Loucy (cell line): Measurements from ENCODE around the gene ARRB2.

Experiments
- H2AFZ ChIP-seq: fragments of 200-600 bp; sonication (generic); 2 replicates; pipeline ENCODE4 v1.6.0; 2016; ENCODE audit warnings: antibody characterized with exemption, mild to moderate bottlenecking, low read length, moderate library complexity
- H3F3A ChIP-seq: fragments of 200-600 bp; 2 replicates; pipeline ENCODE4 v1.6.0; 2016; ENCODE audit warnings: antibody characterized with exemption, low read depth, mild to moderate bottlenecking
- H3K27me3 ChIP-seq: fragments of 200-600 bp; sonication (generic); 2 replicates; pipeline ENCODE4 v1.6.1; 2014; ENCODE audit warnings: low read length, mild to moderate bottlenecking; ENCODE audit not compliant: insufficient read depth, poor library complexity, severe bottlenecking
- H3K36me3 ChIP-seq: fragments of 200-600 bp; sonication (generic); 2 replicates; pipeline ENCODE4 v1.6.1; 2016; ENCODE audit warnings: low read length; ENCODE audit not compliant: insufficient read depth
- H3K4me1 ChIP-seq: fragments of 200-600 bp; sonication (generic); 2 replicates; pipeline ENCODE4 v1.5.1; 2014; ENCODE audit warnings: low read length, mild to moderate bottlenecking; ENCODE audit not compliant: insufficient read depth, poor library complexity, severe bottlenecking
- H3K4me2 ChIP-seq: fragments of 200-600 bp; sonication (generic); 2 replicates; pipeline ENCODE4 v1.6.0; 2014; ENCODE audit warnings: antibody characterized with exemption, low read length, low read depth, mild to moderate bottlenecking; ENCODE audit not compliant: poor library complexity, severe bottlenecking
- H3K4me3 ChIP-seq: fragments of 200-600 bp; sonication (generic); 2 replicates; pipeline ENCODE4 v1.5.1; 2014; ENCODE audit warnings: low read length, mild to moderate bottlenecking, mixed read lengths; ENCODE audit not compliant: poor library complexity, severe bottlenecking
- H3K79me2 ChIP-seq: fragments of 200-600 bp; sonication (generic); 2 replicates; pipeline ENCODE4 v1.6.1; 2014; ENCODE audit warnings: low read length; ENCODE audit not compliant: insufficient read depth
- H3K9ac ChIP-seq: fragments of 200-600 bp; sonication (generic); 2 replicates; pipeline ENCODE4 v1.6.0; 2014; ENCODE audit warnings: mild to moderate bottlenecking, low read depth, low read length, moderate library complexity; ENCODE audit not compliant: poor library complexity, severe bottlenecking
- H3K9me2 ChIP-seq: fragments of 200-600 bp; sonication (generic); replicated peaks from 2 replicates; pipeline ENCODE4 v1.6.1; 2016; ENCODE audit warnings: low read depth, low read length, mixed read lengths
- H3K9me3 ChIP-seq: fragments of 200-600 bp; sonication (generic); 2 replicates; pipeline ENCODE4 v1.6.1; 2014; ENCODE audit warnings: mild to moderate bottlenecking, antibody characterized with exemption, low read length, low read depth; ENCODE audit not compliant: insufficient read depth
- H4K20me1 ChIP-seq: fragments of 200-600 bp; sonication (generic); 2 replicates; pipeline ENCODE4 v1.6.0; 2014; ENCODE audit warnings: antibody characterized with exemption, low read length, mild to moderate bottlenecking; ENCODE audit not compliant: insufficient read depth, poor library complexity, severe bottlenecking
- CTCF ChIP-seq: fragments of 200-600 bp; sonication (generic); conservative IDR thresholded peaks from 2 replicates; pipeline ENCODE4 v1.5.1; 2014; ENCODE audit warnings: mild to moderate bottlenecking, antibody characterized with exemption, low read length
- EZH2phosphoT487 ChIP-seq: fragments of 200-600 bp; IDR thresholded peaks from 2 replicates; pipeline ENCODE4 v1.6.1; 2018; ENCODE audit warnings: antibody characterized with exemption, mild to moderate bottlenecking, moderate library complexity, borderline replicate concordance

The ARRB2 gene

DNA sequence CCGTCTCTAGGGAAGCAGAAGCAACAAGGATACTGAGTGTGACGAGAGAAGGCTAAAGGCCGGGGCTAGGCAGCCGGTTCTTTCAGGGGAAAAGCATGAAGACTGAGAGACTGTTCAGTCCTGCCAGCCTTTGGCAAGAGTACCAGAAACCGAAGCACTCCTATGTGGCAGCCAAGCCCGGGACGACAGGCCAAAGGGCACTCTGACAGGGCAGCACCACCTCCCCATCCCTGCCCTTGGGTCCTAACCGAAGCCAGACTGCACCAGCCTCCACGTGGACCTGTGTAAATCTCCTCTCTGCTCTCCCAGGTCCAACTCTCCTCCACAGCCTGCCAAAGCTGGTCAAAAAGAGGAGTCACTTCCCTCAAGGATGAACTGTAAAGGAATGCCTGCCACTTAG is 45.4 kb upstream of the ARRB2 start:
- Histone ChIP-seq H3K4me2 (no peak overlapping the region), H4K20me1 (no peaks in the 10 kb centered on the region), H3K9me2 (no peaks in the 10 kb centered on the region), H3K27me3 (no peaks in the 10 kb centered on the region), H3K9me3 (no peaks in the 10 kb centered on the region), H3K9ac (no peak overlapping the region), H3F3A (no peaks in the 10 kb centered on the region), H3K4me3 (no peak overlapping the region), H3K36me3 (0 out of 2 replicates have a peak, but pooled peaks cover 2% of the 10 kb centered on the region), H3K79me2 (no peaks in the 10 kb centered on the region), H3K4me1 (peaks cover 10% of the 10 kb centered on the region), H2AFZ (no peak overlapping the region)
- TF ChIP-seq EZH2phosphoT487 (no peak), CTCF (no peak)

GRCh38 chr17:4666296-4666695 is 44.1 kb upstream of the ARRB2 start:
- H3K9me3 ChIP-seq, result no peaks in the 10 kb centered on the region
- no peak overlapping the region for H3K9ac ChIP-seq
- H3K9me2 ChIP-seq, result no peaks in the 10 kb centered on the region
- no peaks in the 10 kb centered on the region for H4K20me1 ChIP-seq
- H3K4me3 ChIP-seq, result no peak overlapping the region
- H3K79me2 ChIP-seq, result no peaks in the 10 kb centered on the region
- no peak for TF ChIP-seq CTCF
- no peak for TF ChIP-seq EZH2phosphoT487
- no peaks in the 10 kb centered on the region for H3F3A ChIP-seq
- no peak overlapping the region for H2AFZ ChIP-seq
- H3K4me1 ChIP-seq, result peaks cover 10% of the 10 kb centered on the region
- H3K27me3 ChIP-seq, result no peaks in the 10 kb centered on the region
- H3K36me3 ChIP-seq, result peaks cover 10% of the 10 kb centered on the region; the same call in 1 of the 2 replicates
- H3K4me2 ChIP-seq, result no peak overlapping the region

DNA sequence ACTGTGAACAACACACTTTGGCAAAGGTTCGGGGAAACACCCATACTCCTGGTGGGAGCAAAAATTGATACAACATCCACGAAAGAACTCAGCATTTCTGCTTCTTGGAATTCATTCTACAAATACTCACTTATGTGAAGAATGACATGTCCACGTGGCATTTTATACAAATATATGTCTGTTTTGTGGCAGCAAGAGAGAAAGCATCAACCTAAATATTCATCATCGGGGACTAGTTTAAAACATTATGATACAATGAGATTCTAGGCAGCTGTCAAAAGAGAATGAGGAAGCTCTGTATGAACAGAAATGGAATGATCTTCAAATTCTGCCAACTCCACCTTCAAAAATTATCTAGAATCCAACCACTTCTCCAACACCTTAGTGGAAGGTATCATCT is 43.3 kb upstream of the ARRB2 start:
- Histone ChIP-seq H3K79me2 (no peaks in the 10 kb centered on the region), H3K9me3 (no peaks in the 10 kb centered on the region), H3K4me2 (no peak overlapping the region), H3K27me3 (no peaks in the 10 kb centered on the region), H3K9me2 (no peaks in the 10 kb centered on the region), H3K9ac (no peak overlapping the region), H3K4me1 (peaks cover 9% of the 10 kb centered on the region), H4K20me1 (no peaks in the 10 kb centered on the region), H3K36me3 (peaks cover 19% of the 10 kb centered on the region; the same call in 1 of the 2 replicates), H3F3A (no peaks in the 10 kb centered on the region), H3K4me3 (no peak overlapping the region), H2AFZ (no peak overlapping the region)
- TF ChIP-seq EZH2phosphoT487 (no peak), CTCF (no peak)
